CD14-positive monocyte (primary cell): ENCODE data around the gene PLIN3. TPM values are rescaled to one million over a fixed set of nuclear protein-coding genes. Genes with fewer than 3 reads are reported as not detected.

ENCODE experiments used
- DNase-seq, 3 donors: peaks; one replicate each; pipeline ENCODE4 v3.0.0-alpha.2; 2011 to 2022
- H2AFZ ChIP-seq: 2 replicates; pipeline ENCODE4 v1.6.0; 2012; ENCODE audit warnings: mild to moderate bottlenecking, low read depth, low read length, inconsistent platforms; ENCODE audit not compliant: insufficient read depth, poor library complexity, severe bottlenecking
- H3K27ac ChIP-seq, 2 donors: 1 replicate in 1 of 2; 2 replicates in 1 of 2; pipeline ENCODE4 v1.5.1; 2012 to 2013; ENCODE audit warnings: low read length in 2 of 2, control low read depth in 1 of 2, inconsistent platforms in 1 of 2, low read depth in 1 of 2, mild to moderate bottlenecking in 1 of 2
- H3K27me3 ChIP-seq, 2 donors: one replicate each; pipeline versions ENCODE4 v1.6.0 to v1.6.1; 2011 to 2013; ENCODE audit warnings: low read length in 2 of 2; ENCODE audit not compliant: control insufficient read depth in 2 of 2, insufficient read depth in 2 of 2
- H3K36me3 ChIP-seq, 2 donors: replicated peaks in 1 of 2; 1 replicate in 1 of 2; 2 replicates in 1 of 2; pipeline versions ENCODE4 v1.5.1 to v1.6.1; 2012 to 2013; ENCODE audit warnings: low read length in 2 of 2, control low read depth in 1 of 2, inconsistent platforms in 1 of 2, mild to moderate bottlenecking in 1 of 2; ENCODE audit not compliant: insufficient read depth in 2 of 2, control insufficient read depth in 1 of 2
- H3K4me1 ChIP-seq, 2 donors: 1 replicate in 1 of 2; 2 replicates in 1 of 2; pipeline versions ENCODE4 v1.5.1 to v1.6.1; 2012 to 2013; ENCODE audit warnings: low read length in 2 of 2, control low read depth in 1 of 2, inconsistent platforms in 1 of 2, mild to moderate bottlenecking in 1 of 2, moderate library complexity in 1 of 2; ENCODE audit not compliant: insufficient read depth in 2 of 2, control insufficient read depth in 1 of 2
- H3K4me2 ChIP-seq: replicated peaks from 2 replicates; pipeline ENCODE3; 2012; ENCODE audit warnings: low read length, moderate library complexity, mild to moderate bottlenecking; ENCODE audit not compliant: poor library complexity, severe bottlenecking; ENCODE audit errors: extremely low read depth
- H3K4me3 ChIP-seq, 3 experiments: fragments of 200-600 bp in 1 of 3; sonication (generic) in 1 of 3; replicated peaks in 1 of 3; 1 replicate in 2 of 3; 2 replicates in 1 of 3; pipeline ENCODE4 v1.5.1; 2011 to 2013; ENCODE audit warnings: low read length in 3 of 3, mild to moderate bottlenecking in 3 of 3, control low read depth in 2 of 3, low read depth in 2 of 3, inconsistent platforms in 1 of 3, moderate library complexity in 1 of 3
- H3K79me2 ChIP-seq: 2 replicates; pipeline ENCODE4 v1.6.0; 2012; ENCODE audit warnings: mild to moderate bottlenecking, control low read depth, inconsistent platforms, low read length, moderate library complexity; ENCODE audit not compliant: insufficient read depth
- H3K9ac ChIP-seq: 2 replicates; pipeline ENCODE4 v1.6.0; 2017; ENCODE audit warnings: low read length, mild to moderate bottlenecking; ENCODE audit not compliant: insufficient read depth, poor library complexity, severe bottlenecking
- H3K9me3 ChIP-seq, 2 donors: replicated peaks in 1 of 2; 1 replicate in 1 of 2; 2 replicates in 1 of 2; pipeline versions ENCODE4 v1.5.1 to v1.6.1; 2012 to 2013; ENCODE audit warnings: low read length in 2 of 2, control low read depth in 1 of 2; ENCODE audit not compliant: control insufficient read depth in 1 of 2, insufficient read depth in 1 of 2
- H4K20me1 ChIP-seq: 2 replicates; pipeline ENCODE4 v1.6.0; 2012; ENCODE audit warnings: mild to moderate bottlenecking, low read length, control low read depth, moderate library complexity; ENCODE audit not compliant: insufficient read depth
- H3K27ac Mint-ChIP-seq, 7 donors: one replicate each; pipeline ENCODE4 v1.8.0; 2020; ENCODE audit warnings: mild to moderate bottlenecking in 7 of 7, mixed read lengths in 7 of 7, moderate library complexity in 6 of 7, inconsistent platforms in 2 of 7
- H3K27me3 Mint-ChIP-seq, 3 donors: one replicate each; pipeline ENCODE4 v1.8.0; 2021 to 2022; ENCODE audit warnings: low read depth in 3 of 3, mild to moderate bottlenecking in 3 of 3, mixed read lengths in 3 of 3, moderate library complexity in 3 of 3, inconsistent platforms in 1 of 3
- H3K36me3 Mint-ChIP-seq, 2 donors: one replicate each; pipeline ENCODE4 v1.8.0; 2020; ENCODE audit warnings: mixed read lengths in 2 of 2, inconsistent platforms in 1 of 2, mild to moderate bottlenecking in 1 of 2
- H3K4me1 Mint-ChIP-seq: one replicate; pipeline ENCODE4 v1.8.0; 2020; ENCODE audit warnings: mild to moderate bottlenecking, mixed read lengths
- H3K4me3 Mint-ChIP-seq, 2 donors: one replicate each; pipeline ENCODE4 v1.8.0; 2020; ENCODE audit warnings: mild to moderate bottlenecking in 2 of 2, mixed read lengths in 2 of 2, moderate library complexity in 1 of 2
- H3K9me3 Mint-ChIP-seq, 7 donors: one replicate each; pipeline ENCODE4 v1.8.0; 2020 to 2022; ENCODE audit warnings: mixed read lengths in 7 of 7, mild to moderate bottlenecking in 6 of 7, moderate library complexity in 6 of 7, inconsistent platforms in 2 of 7
- WGBS: methylation state at CpG from one replicate; pipeline ENCODE4 v1.1.5; 2013; ENCODE audit warnings: missing lambda C conversion rate; ENCODE audit not compliant: insufficient coverage; 5-methylcytosine and 5-hydroxymethylcytosine counted together
- intact Hi-C, 2 donors: fragments of 100-400 bp; cut with micrococcal nuclease; formaldehyde crosslinking; loops; one replicate each; pipeline versions ENCODE4 v1.15.0 to v1.15.1; 2023
- polyA plus RNA-seq, 3 donors: library from polyadenylated mRNA; depleted of rRNA in 1 of 3; unstranded in 2 of 3; stranded (reverse) in 1 of 3; fragments of 300-500 nt in 2 of 3; fragments of >200 nt in 1 of 3; fragmentation: Illumina TruSeq in 2 of 3; gene quantifications; 1 replicate in 2 of 3; 2 replicates in 1 of 3; pipeline ENCODE4 v1.2.3, GENCODE V29; 2012 to 2021
- TF ChIP-seq, protein P1 (sequence below): fragments of 200-600 bp; IDR thresholded peaks from one replicate; pipeline ENCODE4 v1.8.0; 2022; ENCODE audit warnings: antibody characterized with exemption, mild to moderate bottlenecking

The PLIN3 gene
- polyA plus RNA-seq, 3 donors: 78.8 to 151 (median 138) TPM

DNA sequence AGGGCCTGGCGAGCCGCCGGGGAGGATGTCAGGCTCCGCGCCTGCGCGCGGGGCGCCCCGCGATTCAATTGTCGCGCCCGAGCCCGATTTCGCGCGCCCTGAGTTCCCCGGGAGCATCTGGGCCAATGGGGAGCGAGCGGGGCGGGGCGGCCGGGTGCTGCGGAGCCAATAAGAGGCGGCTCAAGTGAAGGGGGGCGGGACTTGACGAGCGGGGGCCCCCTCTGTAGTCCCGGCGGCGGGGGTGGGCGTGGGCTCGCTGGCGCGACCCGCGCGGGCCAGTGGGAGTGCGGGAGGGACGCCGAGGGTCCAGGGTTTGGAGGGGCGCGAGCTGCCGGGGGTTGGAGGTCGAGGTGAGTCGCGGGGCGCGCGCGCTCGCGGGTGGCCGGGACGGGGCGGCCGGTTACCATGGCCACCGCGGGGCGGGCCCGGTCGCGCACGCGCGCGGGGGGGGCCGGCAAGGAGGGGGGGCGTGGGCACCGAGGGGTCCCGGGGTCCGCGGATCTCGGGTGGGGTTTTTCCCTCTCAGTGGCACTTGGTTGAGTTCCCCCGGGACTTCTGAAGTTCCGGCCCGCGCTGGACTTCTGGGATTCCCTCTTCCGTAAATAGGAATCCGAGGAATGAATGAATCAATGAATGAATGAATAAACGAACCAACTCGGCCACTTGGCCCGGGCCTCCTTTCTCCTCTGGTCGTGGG lies 42.6 kb upstream of the PLIN3 start:
- Histone ChIP-seq H3K4me1 (peaks cover 50 to 60% of the 10 kb centered on the region in 2 donors), H4K20me1 (peaks cover 62% of the 10 kb centered on the region), H3K9me3 (no peaks in the 10 kb centered on the region), H3K9ac (peak overlapping the region; percentile 54), H3K27me3 (no peaks in the 10 kb centered on the region), H3K27ac (peak overlapping the region; percentile 43 to 91), H3K4me3 (peak overlapping the region; percentile 46 to 79 (median 61)), H3K4me2 (peak overlapping the region; percentile 89), H2AFZ (peak overlapping the region; percentile 63), H3K36me3 (peaks cover 0 to 6% of the 10 kb centered on the region in 2 donors), H3K79me2 (peaks cover 67% of the 10 kb centered on the region)
- peaks cover 56% of the 10 kb centered on the region for H3K4me1 Mint-ChIP-seq
- TF ChIP-seq, protein P1, sequence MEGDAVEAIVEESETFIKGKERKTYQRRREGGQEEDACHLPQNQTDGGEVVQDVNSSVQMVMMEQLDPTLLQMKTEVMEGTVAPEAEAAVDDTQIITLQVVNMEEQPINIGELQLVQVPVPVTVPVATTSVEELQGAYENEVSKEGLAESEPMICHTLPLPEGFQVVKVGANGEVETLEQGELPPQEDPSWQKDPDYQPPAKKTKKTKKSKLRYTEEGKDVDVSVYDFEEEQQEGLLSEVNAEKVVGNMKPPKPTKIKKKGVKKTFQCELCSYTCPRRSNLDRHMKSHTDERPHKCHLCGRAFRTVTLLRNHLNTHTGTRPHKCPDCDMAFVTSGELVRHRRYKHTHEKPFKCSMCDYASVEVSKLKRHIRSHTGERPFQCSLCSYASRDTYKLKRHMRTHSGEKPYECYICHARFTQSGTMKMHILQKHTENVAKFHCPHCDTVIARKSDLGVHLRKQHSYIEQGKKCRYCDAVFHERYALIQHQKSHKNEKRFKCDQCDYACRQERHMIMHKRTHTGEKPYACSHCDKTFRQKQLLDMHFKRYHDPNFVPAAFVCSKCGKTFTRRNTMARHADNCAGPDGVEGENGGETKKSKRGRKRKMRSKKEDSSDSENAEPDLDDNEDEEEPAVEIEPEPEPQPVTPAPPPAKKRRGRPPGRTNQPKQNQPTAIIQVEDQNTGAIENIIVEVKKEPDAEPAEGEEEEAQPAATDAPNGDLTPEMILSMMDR: no peak
- peak; percentile 80 to 83 (median 83) for DNase-seq
- H3K27ac Mint-ChIP-seq: peak overlapping the region; percentile 69 to 89 (median 84)
- WGBS: under 1% methylated on average over 60 of the region's 85 CpGs
- intact Hi-C loops: loop anchor here (1.0 to 10.0 kb wide), 7 partner anchors 38 to 185 kb away; no protein-coding TSS in a partner anchor
- H3K9me3 Mint-ChIP-seq: no peaks in the 10 kb centered on the region
- H3K4me3 Mint-ChIP-seq: peak overlapping the region; percentile 90 to 91
- peaks cover 10 to 24% of the 10 kb centered on the region in 2 donors for H3K36me3 Mint-ChIP-seq
- H3K27me3 Mint-ChIP-seq: peaks cover 0 to 6% (median 0%) of the 10 kb centered on the region in 3 donors

- H3K4me1 ChIP-seq: peaks cover 43 to 53% of the 10 kb centered on the region in 2 donors
- no peak for DNase-seq
- H3K27ac ChIP-seq: peak within 1 kb of the TSS; percentile 43 to 91
These were observed 41.9 kb upstream of the PLIN3 start, which contains the start of gene UHRF1 for GRCh38 chr19:4909156-4909896. UHRF1 (plus strand) TSS chr19:4909501; CDS start chr19:4910886, 1,385 bp downstream.

More at GRCh38 chr19:4909156-4909896, 41.9 kb upstream of the PLIN3 start, which contains the start of gene UHRF1:
- WGBS: 4% methylated on average over 89 of the region's 89 CpGs
- H3K27ac Mint-ChIP-seq: peak within 1 kb of the TSS; percentile 69 to 89 (median 86)
- intact Hi-C loops: no loop called here
- peaks cover 52% of the 10 kb centered on the region for H3K4me1 Mint-ChIP-seq
- peak within 1 kb of the TSS; percentile 54 for H3K9ac ChIP-seq
- H3K36me3 ChIP-seq: peaks cover 0 to 6% of the 10 kb centered on the region in 2 donors
- no peaks in the 10 kb centered on the region for H3K9me3 Mint-ChIP-seq
- H3K4me3 ChIP-seq: peak within 1 kb of the TSS; percentile 46 to 79 (median 61)
- H3K36me3 Mint-ChIP-seq: peaks cover 9 to 23% of the 10 kb centered on the region in 2 donors
- TF ChIP-seq, protein P1: no peak
- H2AFZ ChIP-seq: peak within 1 kb of the TSS; percentile 63
- H3K79me2 ChIP-seq: peaks cover 60% of the 10 kb centered on the region
- peaks cover 0 to 6% (median 0%) of the 10 kb centered on the region in 3 donors for H3K27me3 Mint-ChIP-seq
- peak within 1 kb of the TSS; percentile 90 to 91 for H3K4me3 Mint-ChIP-seq
- H3K9me3 ChIP-seq: no peaks in the 10 kb centered on the region
- peaks cover 66% of the 10 kb centered on the region for H4K20me1 ChIP-seq
- peak within 1 kb of the TSS; percentile 89 for H3K4me2 ChIP-seq
- no peaks in the 10 kb centered on the region for H3K27me3 ChIP-seq
